ENCODE measurements around the gene PLPPR4.

PLPPR4 gene

DNA sequence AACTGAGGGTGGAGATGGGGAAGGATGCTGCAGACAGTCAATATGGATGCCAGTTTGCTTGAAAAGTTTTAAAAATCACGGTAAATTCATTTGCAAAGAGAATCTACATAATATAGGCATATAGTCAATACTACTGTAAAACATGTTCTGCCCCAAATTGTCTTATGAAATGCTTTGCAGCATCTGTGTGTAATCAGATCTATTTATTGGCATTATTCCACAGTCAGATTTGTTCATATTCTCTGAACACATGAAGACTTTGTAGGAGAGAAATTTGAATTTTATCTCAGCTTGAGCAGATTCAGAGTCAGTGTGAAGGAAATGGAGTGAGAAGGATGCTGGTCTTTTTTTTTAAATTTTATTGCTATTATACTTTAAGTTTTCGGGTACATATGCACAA is 88.5 kb downstream of the PLPPR4 start:
- no peak for DNase-seq

DNA sequence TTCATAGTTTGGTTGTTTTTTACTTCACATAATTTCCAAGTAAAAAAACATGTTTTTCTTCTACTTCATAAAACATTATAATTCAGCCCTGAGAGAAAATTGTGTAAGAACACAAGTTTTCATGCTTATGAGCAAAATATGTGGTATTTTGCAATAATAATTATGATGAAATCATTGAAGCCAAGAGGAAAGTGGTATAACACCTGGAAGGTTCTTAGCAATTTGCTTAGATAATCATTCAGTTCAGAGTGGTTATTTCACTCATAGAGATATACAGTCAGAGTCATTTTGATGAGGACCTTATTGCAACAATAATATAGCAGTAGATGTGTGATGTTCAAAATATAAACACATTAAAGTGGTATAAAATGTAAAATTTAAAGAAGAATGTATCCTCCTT is 94.5 kb downstream of the PLPPR4 start:
- no peak for DNase-seq

Data from CD4-positive, alpha-beta T cell treated with Interleukin-12 subunit alpha and Interleukin-12 subunit beta, for 1 hour (primary cell).